ENCODE measurements around the gene MAD2L1.
"Not testable (repeated sequence)": the region's sequence is repeated elsewhere in the genome, so short reads cannot be mapped to it uniquely, and the experiment has no call there.

MAD2L1 gene

GRCh38 chr4:120066517-120067340 lies at the start of gene MAD2L1:
TSS of gene MAD2L1 (minus strand) at chr4:120066848. CDS start at chr4:120066734, 114 bp downstream.
- Histone ChIP-seq H3K4me3 (ENCODE audit: low read depth, low read length) (peak within 1 kb of the TSS; percentile 96), H3K27me3 (ENCODE audit: control insufficient read depth, insufficient read depth, low read length) (no peaks in the 10 kb centered on the region), H3K4me1 (ENCODE audit: control insufficient read depth, insufficient read depth, low read length) (peaks cover 20% of the 10 kb centered on the region), H3K36me3 (ENCODE audit: control insufficient read depth, insufficient read depth, low read length) (peaks cover 6% of the 10 kb centered on the region), H3K9ac (ENCODE audit: low read depth, low read length) (peak within 1 kb of the TSS; percentile 97), H3K9me3 (ENCODE audit: control insufficient read depth, insufficient read depth, low read length) (no peaks in the 10 kb centered on the region)

GRCh38 chr4:120111745-120112144 lies 45.1 kb upstream of the MAD2L1 start:
- Histone ChIP-seq H3K9me3 (ENCODE audit: control insufficient read depth, insufficient read depth, low read length) (no peaks in the 10 kb centered on the region), H3K9ac (ENCODE audit: low read depth, low read length) (no peak overlapping the region), H3K36me3 (ENCODE audit: control insufficient read depth, insufficient read depth, low read length) (no peaks in the 10 kb centered on the region), H3K4me1 (ENCODE audit: control insufficient read depth, insufficient read depth, low read length) (no peaks in the 10 kb centered on the region), H3K27me3 (ENCODE audit: control insufficient read depth, insufficient read depth, low read length) (no peaks in the 10 kb centered on the region), H3K4me3 (ENCODE audit: low read depth, low read length) (no peak overlapping the region)

- H3K4me1 ChIP-seq (ENCODE audit: control insufficient read depth, insufficient read depth, low read length) = no peaks in the 10 kb centered on the region
- no peak overlapping the region for H3K4me3 ChIP-seq (ENCODE audit: low read depth, low read length)
- H3K36me3 ChIP-seq (ENCODE audit: control insufficient read depth, insufficient read depth, low read length) = no peaks in the 10 kb centered on the region
- H3K9me3 ChIP-seq (ENCODE audit: control insufficient read depth, insufficient read depth, low read length) = no peaks in the 10 kb centered on the region
- no peak overlapping the region for H3K9ac ChIP-seq (ENCODE audit: low read depth, low read length)
- no peaks in the 10 kb centered on the region for H3K27me3 ChIP-seq (ENCODE audit: control insufficient read depth, insufficient read depth, low read length)
Measured at GRCh38 chr4:120109406-120109805, 42.8 kb upstream of the MAD2L1 start.

GRCh38 chr4:120105472-120105871 lies 38.8 kb upstream of the MAD2L1 start:
- Histone ChIP-seq H3K4me1 (ENCODE audit: control insufficient read depth, insufficient read depth, low read length) (no peaks in the 10 kb centered on the region), H3K36me3 (ENCODE audit: control insufficient read depth, insufficient read depth, low read length) (no peaks in the 10 kb centered on the region), H3K9me3 (ENCODE audit: control insufficient read depth, insufficient read depth, low read length) (no peaks in the 10 kb centered on the region), H3K27me3 (ENCODE audit: control insufficient read depth, insufficient read depth, low read length) (no peaks in the 10 kb centered on the region), H3K9ac (ENCODE audit: low read depth, low read length) (no peak overlapping the region), H3K4me3 (ENCODE audit: low read depth, low read length) (no peak overlapping the region)

GRCh38 chr4:120096508-120097297 lies 30.1 kb upstream of the MAD2L1 start:
- Histone ChIP-seq H3K9me3 (ENCODE audit: control insufficient read depth, insufficient read depth, low read length) (no peaks in the 10 kb centered on the region), H3K9ac (ENCODE audit: low read depth, low read length) (no peak overlapping the region), H3K27me3 (ENCODE audit: control insufficient read depth, insufficient read depth, low read length) (no peaks in the 10 kb centered on the region), H3K4me3 (ENCODE audit: low read depth, low read length) (no peak overlapping the region), H3K36me3 (ENCODE audit: control insufficient read depth, insufficient read depth, low read length) (no peaks in the 10 kb centered on the region), H3K4me1 (ENCODE audit: control insufficient read depth, insufficient read depth, low read length) (no peaks in the 10 kb centered on the region)

- Histone ChIP-seq H3K4me1 (ENCODE audit: control insufficient read depth, insufficient read depth, low read length) (no peaks in the 10 kb centered on the region), H3K36me3 (ENCODE audit: control insufficient read depth, insufficient read depth, low read length) (no peaks in the 10 kb centered on the region), H3K27me3 (ENCODE audit: control insufficient read depth, insufficient read depth, low read length) (no peaks in the 10 kb centered on the region), H3K9ac (ENCODE audit: low read depth, low read length) (no peak overlapping the region), H3K4me3 (ENCODE audit: low read depth, low read length) (no peak overlapping the region), H3K9me3 (ENCODE audit: control insufficient read depth, insufficient read depth, low read length) (no peaks in the 10 kb centered on the region)
Measured at GRCh38 chr4:120088507-120088906, 21.9 kb upstream of the MAD2L1 start.

GRCh38 chr4:120088066-120088465 lies 21.4 kb upstream of the MAD2L1 start:
- not testable (repeated sequence) for H3K9me3 ChIP-seq (ENCODE audit: control insufficient read depth, insufficient read depth, low read length); H3K27me3 ChIP-seq (ENCODE audit: control insufficient read depth, insufficient read depth, low read length); H3K4me1 ChIP-seq (ENCODE audit: control insufficient read depth, insufficient read depth, low read length); H3K4me3 ChIP-seq (ENCODE audit: low read depth, low read length); H3K9ac ChIP-seq (ENCODE audit: low read depth, low read length); H3K36me3 ChIP-seq (ENCODE audit: control insufficient read depth, insufficient read depth, low read length)

- Histone ChIP-seq H3K36me3 (ENCODE audit: control insufficient read depth, insufficient read depth, low read length) (no peaks in the 10 kb centered on the region), H3K27me3 (ENCODE audit: control insufficient read depth, insufficient read depth, low read length) (no peaks in the 10 kb centered on the region), H3K9me3 (ENCODE audit: control insufficient read depth, insufficient read depth, low read length) (no peaks in the 10 kb centered on the region), H3K9ac (ENCODE audit: low read depth, low read length) (no peak overlapping the region), H3K4me3 (ENCODE audit: low read depth, low read length) (no peak overlapping the region), H3K4me1 (ENCODE audit: control insufficient read depth, insufficient read depth, low read length) (no peaks in the 10 kb centered on the region)
Measured at GRCh38 chr4:120085705-120086104, 19.1 kb upstream of the MAD2L1 start.

GRCh38 chr4:120084327-120084726 lies 17.7 kb upstream of the MAD2L1 start:
- Histone ChIP-seq H3K27me3 (ENCODE audit: control insufficient read depth, insufficient read depth, low read length) (no peaks in the 10 kb centered on the region), H3K36me3 (ENCODE audit: control insufficient read depth, insufficient read depth, low read length) (no peaks in the 10 kb centered on the region), H3K9me3 (ENCODE audit: control insufficient read depth, insufficient read depth, low read length) (no peaks in the 10 kb centered on the region), H3K4me1 (ENCODE audit: control insufficient read depth, insufficient read depth, low read length) (no peaks in the 10 kb centered on the region), H3K4me3 (ENCODE audit: low read depth, low read length) (no peak overlapping the region), H3K9ac (ENCODE audit: low read depth, low read length) (no peak overlapping the region)

- no peaks in the 10 kb centered on the region for H3K9me3 ChIP-seq (ENCODE audit: control insufficient read depth, insufficient read depth, low read length)
- H3K27me3 ChIP-seq (ENCODE audit: control insufficient read depth, insufficient read depth, low read length) = no peaks in the 10 kb centered on the region
- no peak overlapping the region for H3K9ac ChIP-seq (ENCODE audit: low read depth, low read length)
- no peak overlapping the region for H3K4me3 ChIP-seq (ENCODE audit: low read depth, low read length)
- H3K4me1 ChIP-seq (ENCODE audit: control insufficient read depth, insufficient read depth, low read length) = no peaks in the 10 kb centered on the region
- no peaks in the 10 kb centered on the region for H3K36me3 ChIP-seq (ENCODE audit: control insufficient read depth, insufficient read depth, low read length)
Measured at GRCh38 chr4:120083152-120083551, 16.5 kb upstream of the MAD2L1 start.

- no peaks in the 10 kb centered on the region for H3K36me3 ChIP-seq (ENCODE audit: control insufficient read depth, insufficient read depth, low read length)
- no peaks in the 10 kb centered on the region for H3K9me3 ChIP-seq (ENCODE audit: control insufficient read depth, insufficient read depth, low read length)
- no peak overlapping the region for H3K4me3 ChIP-seq (ENCODE audit: low read depth, low read length)
- H3K4me1 ChIP-seq (ENCODE audit: control insufficient read depth, insufficient read depth, low read length) = no peaks in the 10 kb centered on the region
- H3K9ac ChIP-seq (ENCODE audit: low read depth, low read length) = no peak overlapping the region
- H3K27me3 ChIP-seq (ENCODE audit: control insufficient read depth, insufficient read depth, low read length) = no peaks in the 10 kb centered on the region
Measured at GRCh38 chr4:120082251-120082650, 15.6 kb upstream of the MAD2L1 start.

- Histone ChIP-seq H3K27me3 (ENCODE audit: control insufficient read depth, insufficient read depth, low read length) (no peaks in the 10 kb centered on the region), H3K9me3 (ENCODE audit: control insufficient read depth, insufficient read depth, low read length) (no peaks in the 10 kb centered on the region), H3K36me3 (ENCODE audit: control insufficient read depth, insufficient read depth, low read length) (no peaks in the 10 kb centered on the region), H3K4me1 (ENCODE audit: control insufficient read depth, insufficient read depth, low read length) (no peaks in the 10 kb centered on the region), H3K4me3 (ENCODE audit: low read depth, low read length) (no peak overlapping the region), H3K9ac (ENCODE audit: low read depth, low read length) (no peak overlapping the region)
Measured at GRCh38 chr4:120081726-120082125, 15.1 kb upstream of the MAD2L1 start.

Data from iPS-15b (cell line).